Stimulated activated CD4-positive, alpha-beta T cell treated with anti-CD3 and anti-CD28 coated beads, Interleukin-12 subunit alpha, Interleukin-12 subunit beta, amount 100 ng/mL, for 4 hours (primary cell): ENCODE results near the gene PDE9A.
"Not testable (repeated sequence)": the region's sequence is repeated elsewhere in the genome, so short reads cannot be mapped to it uniquely, and the experiment has no call there.

Experiments used
- DNase-seq: peaks from one replicate; pipeline ENCODE4 v3.0.0-alpha.2; 2020

PDE9A gene

GRCh38 chr21:42690586-42690985, 37.2 kb downstream of the PDE9A start:
- no peak for DNase-seq

- DNase-seq = no peak
These were observed 38.6 kb downstream of the PDE9A start for GRCh38 chr21:42691901-42692559.

- DNase-seq = no peak
These were observed 39.3 kb downstream of the PDE9A start for GRCh38 chr21:42692688-42693087.

- no peak for DNase-seq
These were observed 41.6 kb downstream of the PDE9A start for GRCh38 chr21:42694751-42695696.

GRCh38 chr21:42695697-42696380, 42.4 kb downstream of the PDE9A start:
- no peak for DNase-seq

- no peak for DNase-seq
These were observed 43.1 kb downstream of the PDE9A start for GRCh38 chr21:42696501-42697040.

GRCh38 chr21:42698733-42699132, 45.3 kb downstream of the PDE9A start:
- no peak for DNase-seq

- no peak for DNase-seq
These were observed 45.8 kb downstream of the PDE9A start for GRCh38 chr21:42699196-42699595.

GRCh38 chr21:42701706-42702456, 48.5 kb downstream of the PDE9A start:
- no peak for DNase-seq

GRCh38 chr21:42702720-42703119, 49.3 kb downstream of the PDE9A start:
- DNase-seq = no peak

- no peak for DNase-seq
These were observed 49.9 kb downstream of the PDE9A start for GRCh38 chr21:42703136-42703908.

- no peak for DNase-seq
These were observed 50.5 kb downstream of the PDE9A start for GRCh38 chr21:42703965-42704364.

- no peak for DNase-seq
These were observed 51.4 kb downstream of the PDE9A start for GRCh38 chr21:42704861-42705260.

GRCh38 chr21:42705346-42705745, 51.9 kb downstream of the PDE9A start:
- no peak for DNase-seq

- DNase-seq = no peak
These were observed 52.4 kb downstream of the PDE9A start for GRCh38 chr21:42705746-42706374.

GRCh38 chr21:42706765-42707164, 53.3 kb downstream of the PDE9A start:
- DNase-seq = no peak

- no peak for DNase-seq
These were observed 53.9 kb downstream of the PDE9A start for GRCh38 chr21:42707207-42707830.

GRCh38 chr21:42708107-42708506, 54.7 kb downstream of the PDE9A start:
- DNase-seq = no peak

GRCh38 chr21:42708916-42709315, 55.5 kb downstream of the PDE9A start:
- not testable (repeated sequence) for DNase-seq

GRCh38 chr21:42711667-42712066, 58.2 kb downstream of the PDE9A start:
- DNase-seq = no peak

GRCh38 chr21:42715427-42715826, 62.0 kb downstream of the PDE9A start:
- DNase-seq = not testable (repeated sequence)
